Activated T-cell treated with anti-CD3 and anti-CD28 coated beads, Interleukin-2, amount 50 U/mL, for 4 hours (primary cell): ENCODE results near the gene CYSRT1. TPM values are rescaled to one million over a fixed set of nuclear protein-coding genes. Genes with fewer than 3 reads are reported as not detected.
"Not testable (repeated sequence)": the region's sequence is repeated elsewhere in the genome, so short reads cannot be mapped to it uniquely, and the experiment has no call there.

ENCODE experiments used
- ATAC-seq, 2 donors: fragments of 200-7000 bp; cut with Tn5 transposase; one replicate each; pipeline ENCODE4 v1.10.0; 2021
- DNase-seq: peaks from one replicate; pipeline ENCODE4 v3.0.0-alpha.2; 2020
- H3K27me3 Mint-ChIP-seq: one replicate; pipeline ENCODE4 v1.8.0; 2021; ENCODE audit warnings: low read depth, mixed read lengths
- H3K36me3 Mint-ChIP-seq: one replicate; pipeline ENCODE4 v1.8.0; 2022; ENCODE audit warnings: mixed read lengths; ENCODE audit not compliant: insufficient read depth
- H3K4me1 Mint-ChIP-seq: one replicate; pipeline ENCODE4 v1.8.0; 2021; ENCODE audit warnings: low read depth, mixed read lengths
- H3K4me3 Mint-ChIP-seq: one replicate; pipeline ENCODE4 v1.8.0; 2021; ENCODE audit warnings: mild to moderate bottlenecking, moderate library complexity, mixed read lengths
- H3K9me3 Mint-ChIP-seq: one replicate; pipeline ENCODE4 v1.8.0; 2021; ENCODE audit warnings: mixed read lengths
- total RNA-seq, 3 donors: library from RNA; stranded (reverse); gene quantifications; one replicate each; pipeline ENCODE4 v1.2.1, GENCODE V29; 2021

Gene CYSRT1
- total RNA-seq, 3 donors from 2014 or later = 0.46 to 0.50 TPM; not detected in 1

- Mint-ChIP-seq H3K27me3 (no peaks in the 10 kb centered on the region), H3K4me1 (peaks cover 28% of the 10 kb centered on the region), H3K9me3 (no peaks in the 10 kb centered on the region), H3K4me3 (peak within 1 kb of the TSS; percentile 89), H3K36me3 (peaks cover 12% of the 10 kb centered on the region)
- DNase-seq (peak; percentile 96), ATAC-seq (peak; percentile 77 to 78)
Measured at GRCh38 chr9:137240841-137241489, 16.0 kb downstream of the CYSRT1 start, which contains the start of gene TUBB4B. Gene TUBB4B (plus strand): TSS chr9:137241287. CDS start chr9:137241361, 74 bp downstream.

DNA sequence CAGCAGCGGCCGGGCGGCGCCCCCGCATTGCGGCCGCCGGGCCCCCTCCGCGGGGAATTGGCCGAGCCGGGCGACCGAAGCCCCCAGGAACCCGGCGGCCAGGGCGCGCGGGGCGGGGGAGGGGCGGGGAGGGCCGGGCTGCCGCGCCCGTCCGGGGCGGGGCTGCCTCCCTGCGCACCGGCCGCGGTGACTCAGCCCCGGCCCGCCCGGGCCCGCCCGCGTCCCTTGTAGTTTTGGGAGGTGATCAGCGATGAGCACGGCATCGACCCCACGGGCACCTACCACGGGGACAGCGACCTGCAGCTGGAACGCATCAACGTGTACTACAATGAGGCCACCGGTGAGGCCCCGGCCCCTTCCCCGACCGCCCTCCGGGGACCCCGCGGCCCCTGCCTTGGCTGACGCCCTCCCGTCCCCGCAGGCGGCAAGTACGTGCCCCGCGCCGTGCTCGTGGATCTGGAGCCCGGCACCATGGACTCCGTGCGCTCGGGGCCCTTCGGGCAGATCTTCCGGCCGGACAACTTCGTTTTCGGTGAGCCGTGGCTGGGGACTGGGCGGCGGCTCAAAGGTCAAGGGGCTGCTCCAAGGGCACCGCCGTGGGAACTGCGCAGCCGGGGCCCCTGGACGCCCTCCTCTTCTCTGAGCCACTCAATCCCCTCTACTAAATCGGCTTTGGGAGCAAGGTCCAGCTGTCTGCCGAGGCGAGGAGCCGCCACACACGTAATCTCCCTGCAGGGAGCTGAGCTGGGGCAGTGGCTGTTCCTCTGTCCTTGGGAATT lies 16.7 kb downstream of the CYSRT1 start:
- no peaks in the 10 kb centered on the region for H3K27me3 Mint-ChIP-seq
- peak; percentile 42 to 46 for ATAC-seq
- H3K4me3 Mint-ChIP-seq = peak overlapping the region; percentile 89
- DNase-seq = peak; percentile 73
- H3K9me3 Mint-ChIP-seq = no peaks in the 10 kb centered on the region
- peaks cover 12% of the 10 kb centered on the region for H3K36me3 Mint-ChIP-seq
- peaks cover 28% of the 10 kb centered on the region for H3K4me1 Mint-ChIP-seq

DNA sequence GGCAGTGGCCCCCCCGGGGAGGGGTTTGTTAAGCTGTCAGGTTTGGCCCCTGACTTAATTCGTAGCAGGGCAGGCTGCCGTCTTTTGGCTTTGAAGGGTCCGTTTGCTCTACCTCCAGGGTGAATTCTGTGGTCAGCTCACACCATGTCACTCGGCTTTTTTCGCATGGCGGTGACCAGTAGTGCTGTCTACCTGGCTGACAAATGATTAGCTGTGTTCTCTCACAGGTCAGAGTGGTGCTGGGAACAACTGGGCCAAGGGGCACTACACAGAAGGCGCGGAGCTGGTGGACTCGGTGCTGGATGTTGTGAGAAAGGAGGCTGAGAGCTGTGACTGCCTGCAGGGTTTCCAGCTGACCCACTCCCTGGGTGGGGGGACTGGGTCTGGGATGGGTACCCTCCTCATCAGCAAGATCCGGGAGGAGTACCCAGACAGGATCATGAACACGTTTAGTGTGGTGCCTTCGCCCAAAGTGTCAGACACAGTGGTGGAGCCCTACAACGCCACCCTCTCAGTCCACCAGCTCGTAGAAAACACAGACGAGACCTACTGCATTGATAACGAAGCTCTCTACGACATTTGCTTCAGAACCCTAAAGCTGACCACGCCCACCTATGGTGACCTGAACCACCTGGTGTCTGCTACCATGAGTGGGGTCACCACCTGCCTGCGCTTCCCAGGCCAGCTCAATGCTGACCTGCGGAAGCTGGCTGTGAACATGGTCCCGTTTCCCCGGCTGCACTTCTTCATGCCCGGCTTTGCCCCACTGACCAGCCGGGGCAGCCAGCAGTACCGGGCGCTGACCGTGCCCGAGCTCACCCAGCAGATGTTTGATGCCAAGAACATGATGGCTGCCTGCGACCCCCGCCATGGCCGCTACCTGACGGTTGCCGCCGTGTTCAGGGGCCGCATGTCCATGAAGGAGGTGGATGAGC lies 17.6 kb downstream of the CYSRT1 start:
- DNase-seq (no peak), ATAC-seq (no peak)
- Mint-ChIP-seq H3K9me3 (no peaks in the 10 kb centered on the region), H3K4me1 (peaks cover 28% of the 10 kb centered on the region), H3K36me3 (peaks cover 12% of the 10 kb centered on the region), H3K4me3 (peak overlapping the region; percentile 87), H3K27me3 (no peaks in the 10 kb centered on the region)

DNA sequence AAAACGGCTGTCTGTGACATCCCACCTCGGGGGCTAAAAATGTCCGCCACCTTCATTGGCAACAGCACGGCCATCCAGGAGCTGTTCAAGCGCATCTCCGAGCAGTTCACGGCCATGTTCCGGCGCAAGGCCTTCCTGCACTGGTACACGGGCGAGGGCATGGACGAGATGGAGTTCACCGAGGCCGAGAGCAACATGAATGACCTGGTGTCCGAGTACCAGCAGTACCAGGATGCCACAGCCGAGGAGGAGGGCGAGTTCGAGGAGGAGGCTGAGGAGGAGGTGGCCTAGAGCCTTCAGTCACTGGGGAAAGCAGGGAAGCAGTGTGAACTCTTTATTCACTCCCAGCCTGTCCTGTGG lies 18.3 kb downstream of the CYSRT1 start:
- not testable (repeated sequence) for ATAC-seq, H3K27me3 Mint-ChIP-seq, DNase-seq, H3K9me3 Mint-ChIP-seq
- H3K36me3 Mint-ChIP-seq = peaks cover 12% of the 10 kb centered on the region
- peak overlapping the region; percentile 87 for H3K4me3 Mint-ChIP-seq
- peaks cover 27% of the 10 kb centered on the region for H3K4me1 Mint-ChIP-seq

DNA sequence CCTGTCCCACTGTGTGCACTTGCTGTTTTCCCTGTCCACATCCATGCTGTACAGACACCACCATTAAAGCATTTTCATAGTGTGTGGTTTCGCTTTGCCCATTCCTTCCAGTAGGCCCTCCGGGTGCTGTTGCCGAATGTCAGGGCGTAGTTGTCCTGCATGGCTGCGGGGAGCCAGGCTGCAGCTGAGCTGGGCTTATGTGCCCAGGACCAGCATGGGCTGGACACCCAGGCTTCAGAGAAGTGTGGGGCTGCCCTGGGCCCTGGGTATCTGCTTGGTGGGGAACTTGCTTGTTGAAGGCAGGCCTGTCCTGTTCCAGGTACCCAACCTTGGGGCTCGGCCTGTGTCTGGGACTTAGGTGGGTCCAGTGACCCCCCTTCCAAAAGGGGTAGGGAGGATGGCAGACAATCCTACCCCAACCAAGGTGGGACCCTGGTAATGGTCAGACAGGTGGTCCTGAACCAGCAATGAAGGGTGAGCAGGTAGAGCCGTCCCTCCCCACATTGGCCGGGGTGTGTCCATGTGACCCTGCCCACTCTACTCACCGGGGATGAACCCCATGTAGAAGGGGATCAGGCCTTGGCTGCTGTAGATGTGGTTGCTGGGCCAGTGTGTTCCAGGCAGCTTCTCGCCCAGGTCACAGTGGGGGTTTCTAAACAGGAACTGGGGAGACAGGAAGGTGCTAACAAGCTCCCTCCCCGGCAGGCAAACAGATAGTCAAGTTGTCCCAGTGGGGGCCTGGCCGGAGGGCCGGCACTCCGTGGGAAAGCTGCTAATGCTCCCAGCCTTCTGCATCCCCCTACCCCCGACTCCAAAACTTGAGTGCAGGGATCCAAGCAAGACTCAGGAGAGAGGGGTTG lies 18.9 kb downstream of the CYSRT1 start:
- H3K36me3 Mint-ChIP-seq = peaks cover 12% of the 10 kb centered on the region
- H3K4me1 Mint-ChIP-seq = peaks cover 23% of the 10 kb centered on the region
- ATAC-seq = no peak
- DNase-seq = no peak
- H3K9me3 Mint-ChIP-seq = no peaks in the 10 kb centered on the region
- no peaks in the 10 kb centered on the region for H3K27me3 Mint-ChIP-seq
- peak overlapping the region; percentile 87 for H3K4me3 Mint-ChIP-seq

DNA sequence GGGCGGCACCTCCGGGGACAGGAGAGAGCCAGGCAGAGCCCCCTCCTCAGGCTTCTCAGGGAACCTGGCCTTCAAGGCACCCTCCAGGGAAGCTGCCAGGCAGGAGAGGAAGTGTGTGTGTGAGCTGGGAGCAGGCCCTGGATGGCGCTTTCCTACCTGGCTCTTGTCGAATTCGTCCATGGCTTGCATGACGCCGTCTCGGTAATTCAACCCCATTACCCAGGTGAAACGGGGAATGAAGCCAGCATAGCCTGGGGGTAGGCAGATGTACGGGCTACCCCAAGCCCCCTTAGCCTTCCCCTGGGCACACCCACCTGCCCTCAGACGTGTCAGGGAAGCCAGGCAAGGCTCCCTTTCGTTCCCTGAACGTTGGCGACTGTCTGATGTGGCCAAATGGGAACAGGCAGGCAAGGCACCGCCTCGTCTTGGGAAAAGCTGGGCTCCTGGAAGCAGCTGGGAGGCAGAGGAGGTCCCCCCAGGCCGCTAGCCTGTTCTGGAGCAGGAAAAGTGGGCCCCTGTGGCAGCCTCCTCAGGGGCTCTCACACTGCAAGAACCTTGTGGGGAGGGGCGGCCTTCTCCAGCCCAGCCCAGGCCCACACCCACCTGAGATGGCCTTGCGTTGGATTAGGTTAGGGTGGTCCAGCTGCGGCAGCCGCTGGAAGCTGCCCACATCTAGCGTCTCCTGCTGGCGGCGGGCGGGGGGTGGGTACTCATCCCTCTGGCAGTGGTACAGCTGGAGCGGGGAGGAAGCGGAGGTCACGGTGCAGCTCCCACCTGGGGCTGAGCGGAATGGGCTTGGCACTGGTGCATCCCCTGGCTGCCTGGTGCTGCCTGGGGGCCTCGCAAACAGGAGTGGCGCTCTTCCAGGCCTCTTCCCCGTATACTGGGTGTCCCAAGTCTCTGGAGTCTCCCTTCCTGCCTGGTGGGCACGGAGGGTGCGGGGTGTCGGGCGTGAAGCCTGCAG lies 19.8 kb downstream of the CYSRT1 start:
- Mint-ChIP-seq H3K27me3 (no peaks in the 10 kb centered on the region), H3K9me3 (no peaks in the 10 kb centered on the region), H3K36me3 (peaks cover 12% of the 10 kb centered on the region), H3K4me1 (peaks cover 16% of the 10 kb centered on the region), H3K4me3 (no peak overlapping the region)
- DNase-seq (no peak), ATAC-seq (no peak)

GRCh38 chr9:137245450-137246421 lies 20.8 kb downstream of the CYSRT1 start:
- no peaks in the 10 kb centered on the region for H3K9me3 Mint-ChIP-seq
- DNase-seq (no peak), ATAC-seq (no peak)
- H3K36me3 Mint-ChIP-seq = peaks cover 12% of the 10 kb centered on the region
- peaks cover 15% of the 10 kb centered on the region for H3K4me1 Mint-ChIP-seq
- H3K27me3 Mint-ChIP-seq = no peaks in the 10 kb centered on the region
- H3K4me3 Mint-ChIP-seq = no peak overlapping the region

GRCh38 chr9:137247135-137247915 lies 22.4 kb downstream of the CYSRT1 start:
- ATAC-seq (no peak), DNase-seq (no peak)
- peaks cover 12% of the 10 kb centered on the region for H3K4me1 Mint-ChIP-seq
- no peak overlapping the region for H3K4me3 Mint-ChIP-seq
- H3K9me3 Mint-ChIP-seq = no peaks in the 10 kb centered on the region
- H3K36me3 Mint-ChIP-seq = peaks cover 11% of the 10 kb centered on the region
- no peaks in the 10 kb centered on the region for H3K27me3 Mint-ChIP-seq

DNA sequence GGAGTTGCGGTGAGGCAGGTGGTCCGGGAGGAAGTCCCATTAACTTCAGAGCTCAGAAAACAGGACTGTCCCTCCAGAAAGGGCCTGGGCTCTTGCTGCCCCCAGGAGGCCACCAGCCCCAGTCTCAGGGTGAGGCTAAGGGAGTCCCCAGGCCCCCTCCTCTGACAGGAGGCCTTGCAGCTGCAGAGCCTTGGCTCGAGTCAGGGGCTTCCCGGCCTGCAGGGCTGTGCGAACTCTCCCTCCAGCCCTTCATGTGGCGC lies 22.9 kb downstream of the CYSRT1 start:
- no peaks in the 10 kb centered on the region for H3K9me3 Mint-ChIP-seq
- no peak for ATAC-seq
- no peak overlapping the region for H3K4me3 Mint-ChIP-seq
- H3K27me3 Mint-ChIP-seq = no peaks in the 10 kb centered on the region
- peaks cover 7% of the 10 kb centered on the region for H3K4me1 Mint-ChIP-seq
- H3K36me3 Mint-ChIP-seq = peaks cover 5% of the 10 kb centered on the region
- no peak for DNase-seq

DNA sequence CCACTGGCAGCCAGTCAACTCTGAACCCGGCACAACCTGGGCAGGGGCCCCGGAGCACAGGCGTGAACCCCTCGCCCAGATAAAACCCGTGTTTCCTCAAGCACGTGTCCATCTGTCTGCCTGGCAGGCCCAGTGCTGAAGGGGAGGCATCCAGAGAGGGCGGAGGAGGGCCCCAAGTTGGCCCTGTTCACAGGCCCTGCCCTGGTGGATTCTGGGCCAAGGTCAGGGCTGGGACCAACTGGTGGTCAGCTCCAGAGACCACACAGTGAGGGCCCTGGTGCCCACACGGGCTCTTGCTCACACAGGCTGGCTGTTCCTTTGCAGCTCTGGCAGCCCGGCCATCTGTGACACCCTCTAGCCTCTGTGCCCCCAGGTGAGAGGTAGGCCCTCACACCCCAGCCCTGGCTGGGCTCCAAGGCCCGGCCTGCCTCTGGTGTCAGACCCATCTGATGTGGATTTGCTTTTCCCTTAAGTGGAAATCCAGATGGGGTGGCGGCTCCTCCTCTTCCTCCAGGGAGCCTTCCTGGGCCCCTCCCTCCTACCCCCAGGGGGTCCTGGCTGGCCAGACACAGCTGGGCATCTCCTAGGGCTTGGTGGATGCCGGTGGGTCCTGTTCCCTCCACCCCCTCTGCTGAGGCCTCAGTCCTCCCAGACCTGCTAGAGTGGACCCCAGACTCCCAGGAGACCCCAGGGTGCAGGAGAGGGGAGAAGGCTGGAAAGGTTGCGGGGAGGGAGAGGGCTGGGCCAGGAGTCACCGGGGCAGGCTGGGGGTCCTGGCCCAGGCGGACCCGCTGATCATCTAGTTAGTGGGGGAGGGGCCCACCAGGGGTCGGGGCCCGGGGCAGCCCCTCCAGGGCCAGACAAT lies 25.6 kb downstream of the CYSRT1 start:
- Mint-ChIP-seq H3K36me3 (no peaks in the 10 kb centered on the region), H3K4me3 (no peak overlapping the region), H3K27me3 (no peaks in the 10 kb centered on the region), H3K9me3 (no peaks in the 10 kb centered on the region), H3K4me1 (peaks cover 5% of the 10 kb centered on the region)
- ATAC-seq = no peak
- DNase-seq = no peak

DNA sequence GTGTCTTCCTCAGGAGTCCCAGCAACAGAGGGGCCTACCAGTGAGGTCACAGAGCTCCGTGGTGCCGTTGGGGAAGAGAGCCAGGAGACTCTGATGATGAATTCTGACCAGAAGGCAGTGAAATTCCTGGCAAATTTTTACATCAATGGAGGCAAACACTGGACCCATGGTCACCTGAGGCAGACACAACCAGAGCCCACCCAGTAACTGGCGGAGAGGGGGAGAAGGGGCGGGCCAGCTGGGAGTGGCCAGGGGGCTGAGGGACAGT lies 26.2 kb downstream of the CYSRT1 start, which contains the start of gene STPG3:
Gene STPG3 (plus strand): TSS at position 93 of the 268 bp plus-strand sequence. CDS start 1 bp downstream, at position 94.
- ATAC-seq (no peak), DNase-seq (no peak)
- Mint-ChIP-seq H3K27me3 (no peaks in the 10 kb centered on the region), H3K4me3 (no peak within 1 kb of the TSS), H3K4me1 (peaks cover 6% of the 10 kb centered on the region), H3K36me3 (no peaks in the 10 kb centered on the region), H3K9me3 (no peaks in the 10 kb centered on the region)
